ENCODE results near the gene B4GALNT3.

DNA sequence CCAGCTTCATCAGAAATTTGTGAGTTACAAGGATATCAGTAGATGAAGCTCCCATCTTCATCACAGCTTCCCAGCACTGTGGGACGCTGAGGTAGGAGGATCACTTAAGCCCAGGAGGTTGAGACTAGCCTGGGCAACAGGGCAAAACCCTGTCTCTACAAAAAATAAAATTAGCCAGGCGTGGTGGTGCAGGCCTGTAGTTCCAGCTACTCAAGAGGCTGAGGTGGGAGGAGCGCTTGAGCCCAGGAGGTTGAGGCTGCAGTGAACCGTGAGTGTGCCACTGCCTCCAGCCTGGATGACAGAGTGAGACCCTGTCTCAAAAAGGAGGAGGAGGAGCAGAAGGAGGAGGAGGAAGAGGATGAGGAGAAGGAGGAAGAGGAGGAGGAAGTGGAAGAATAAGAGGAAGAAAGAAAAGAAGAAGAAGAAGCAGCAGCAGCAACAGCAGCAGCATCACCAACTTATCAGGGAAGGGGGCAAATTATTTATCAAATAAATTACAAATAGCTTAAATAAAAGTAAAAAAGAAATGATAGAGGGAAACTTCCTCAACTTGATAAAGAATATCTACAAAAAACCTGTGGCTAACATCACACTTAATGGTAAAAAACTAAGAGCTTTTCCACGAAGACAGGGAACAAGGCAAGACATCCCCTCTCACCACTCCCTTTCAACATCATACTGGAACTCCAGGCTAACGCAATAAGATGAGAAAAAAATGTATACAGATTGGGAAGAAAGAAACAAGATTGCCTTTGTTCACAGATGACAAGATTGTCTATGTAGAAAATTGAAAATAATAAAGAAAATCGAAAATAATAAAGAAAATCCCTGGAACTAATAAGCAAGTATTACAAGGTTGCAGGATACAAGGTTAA is 133.9 kb downstream of the B4GALNT3 start:
- TF ChIP-seq, protein P1, sequence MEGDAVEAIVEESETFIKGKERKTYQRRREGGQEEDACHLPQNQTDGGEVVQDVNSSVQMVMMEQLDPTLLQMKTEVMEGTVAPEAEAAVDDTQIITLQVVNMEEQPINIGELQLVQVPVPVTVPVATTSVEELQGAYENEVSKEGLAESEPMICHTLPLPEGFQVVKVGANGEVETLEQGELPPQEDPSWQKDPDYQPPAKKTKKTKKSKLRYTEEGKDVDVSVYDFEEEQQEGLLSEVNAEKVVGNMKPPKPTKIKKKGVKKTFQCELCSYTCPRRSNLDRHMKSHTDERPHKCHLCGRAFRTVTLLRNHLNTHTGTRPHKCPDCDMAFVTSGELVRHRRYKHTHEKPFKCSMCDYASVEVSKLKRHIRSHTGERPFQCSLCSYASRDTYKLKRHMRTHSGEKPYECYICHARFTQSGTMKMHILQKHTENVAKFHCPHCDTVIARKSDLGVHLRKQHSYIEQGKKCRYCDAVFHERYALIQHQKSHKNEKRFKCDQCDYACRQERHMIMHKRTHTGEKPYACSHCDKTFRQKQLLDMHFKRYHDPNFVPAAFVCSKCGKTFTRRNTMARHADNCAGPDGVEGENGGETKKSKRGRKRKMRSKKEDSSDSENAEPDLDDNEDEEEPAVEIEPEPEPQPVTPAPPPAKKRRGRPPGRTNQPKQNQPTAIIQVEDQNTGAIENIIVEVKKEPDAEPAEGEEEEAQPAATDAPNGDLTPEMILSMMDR (conservative IDR thresholded peaks at IDR 0.05 in 1 of 2, IDR thresholded peaks at IDR 0.05 in 1 of 2; ENCODE audit: low read depth in 1 of 2, low read length in 2 of 2): no peak
- TF ChIP-seq EZH2 (IDR thresholded peaks at IDR 0.05; ENCODE audit: low read length, missing control alignments): no peak

Data from fibroblast of lung (primary cell).